HEK293 (cell line): ENCODE measurements around the gene EFNB1.
A peak's percentile ranks its signal among the peaks of the same experiment; 100 is the strongest.

Experiments used
- CTCF ChIA-PET: fragments of 350-600 bp; formaldehyde crosslinking; extraction: SDS; loops from one replicate; lab custom pipeline; 2021; ENCODE audit warnings: antibody characterized with exemption; lab: Yijun Ruan, JAX
- POLR2A ChIA-PET: fragments of 300-600 bp; formaldehyde crosslinking; extraction: SDS; loops from one replicate; lab custom pipeline; 2020; ENCODE audit warnings: antibody characterized with exemption, inconsistent platforms; lab: Yijun Ruan, JAX
- H3K27ac ChIP-seq: fragments of 200-500 bp; sonication (Bioruptor generic); 2 replicates; pipeline ENCODE4 v1.5.1; 2014; ENCODE audit warnings: low read depth, low read length, control low read depth, inconsistent platforms; ENCODE audit errors: extremely low read depth
- H3K36me3 ChIP-seq, 2 experiments: fragments of 200-500 bp in 1 of 2; sonication (Bioruptor generic) in 1 of 2; 1 replicate in 1 of 2; 2 replicates in 1 of 2; pipeline ENCODE4 v1.5.1; 2014 to 2017; ENCODE audit warnings: inconsistent platforms in 2 of 2, low read length in 2 of 2; ENCODE audit not compliant: control insufficient read depth in 2 of 2, insufficient read depth in 1 of 2
- H3K4me1 ChIP-seq: fragments of 200-500 bp; sonication (Bioruptor generic); 2 replicates; pipeline ENCODE4 v1.5.1; 2014; ENCODE audit warnings: mild to moderate bottlenecking, low read length, inconsistent platforms; ENCODE audit not compliant: control insufficient read depth, insufficient read depth
- H3K4me3 ChIP-seq: 2 replicates; pipeline ENCODE4 v1.5.1; 2011; ENCODE audit warnings: low read depth, mild to moderate bottlenecking, control low read depth, low read length, moderate library complexity
- H3K9me3 ChIP-seq: fragments of 200-500 bp; sonication (Bioruptor generic); 2 replicates; pipeline ENCODE4 v1.5.1; 2014; ENCODE audit warnings: low read depth, low read length, inconsistent platforms; ENCODE audit not compliant: control insufficient read depth, insufficient read depth
- GLI4 ChIP-seq: fragments of 450-650 bp; formaldehyde crosslinking; IDR thresholded peaks from 2 replicates; pipeline ENCODE4 v1.5.1; 2016; ENCODE audit warnings: missing biosample characterization, missing genetic modification characterization
- GLIS1 ChIP-seq: fragments of 450-650 bp; formaldehyde crosslinking; IDR thresholded peaks from 2 replicates; pipeline ENCODE4 v1.5.1; 2016; ENCODE audit warnings: missing biosample characterization, missing genetic modification characterization
- PATZ1 ChIP-seq: fragments of 450-650 bp; formaldehyde crosslinking; IDR thresholded peaks from 2 replicates; pipeline ENCODE4 v1.5.1; 2016; ENCODE audit warnings: missing biosample characterization, missing genetic modification characterization
- SALL2 ChIP-seq: fragments of 450-650 bp; formaldehyde crosslinking; IDR thresholded peaks from 2 replicates; pipeline ENCODE4 v1.5.0; 2017; ENCODE audit warnings: missing biosample characterization, mild to moderate bottlenecking, missing genetic modification characterization, borderline replicate concordance
- ZBTB10 ChIP-seq: fragments of 450-650 bp; formaldehyde crosslinking; IDR thresholded peaks from 2 replicates; pipeline ENCODE4 v1.5.1; 2016; ENCODE audit warnings: missing biosample characterization, missing genetic modification characterization
- ZFP37 ChIP-seq: fragments of 450-650 bp; formaldehyde crosslinking; IDR thresholded peaks from 2 replicates; pipeline ENCODE4 v1.5.1; 2016; ENCODE audit warnings: missing biosample characterization, missing genetic modification characterization
- ZNF148 ChIP-seq: fragments of 450-650 bp; formaldehyde crosslinking; IDR thresholded peaks from 2 replicates; pipeline ENCODE4 v1.5.0; 2017; ENCODE audit warnings: missing biosample characterization, missing genetic modification characterization, borderline replicate concordance
- ZNF239 ChIP-seq: fragments of 450-650 bp; formaldehyde crosslinking; IDR thresholded peaks from 2 replicates; pipeline ENCODE4 v1.5.1; 2016; ENCODE audit warnings: missing biosample characterization, missing genetic modification characterization
- ZNF292 ChIP-seq: fragments of 450-650 bp; formaldehyde crosslinking; IDR thresholded peaks from 2 replicates; pipeline ENCODE4 v1.5.1; 2016; ENCODE audit warnings: low read depth, missing biosample characterization, missing genetic modification characterization, borderline replicate concordance
- ZNF391 ChIP-seq: fragments of 450-650 bp; formaldehyde crosslinking; IDR thresholded peaks from 2 replicates; pipeline ENCODE4 v1.5.1; 2016; ENCODE audit warnings: low read depth, missing biosample characterization, missing genetic modification characterization, borderline replicate concordance
- ZNF398 ChIP-seq: fragments of 450-650 bp; formaldehyde crosslinking; IDR thresholded peaks from 2 replicates; pipeline ENCODE4 v1.5.1; 2017; ENCODE audit warnings: missing biosample characterization, missing genetic modification characterization
- ZNF433 ChIP-seq: fragments of 450-650 bp; formaldehyde crosslinking; IDR thresholded peaks from 2 replicates; pipeline ENCODE4 v1.5.1; 2016; ENCODE audit warnings: missing biosample characterization, missing genetic modification characterization, low read depth
- ZNF514 ChIP-seq: fragments of 450-650 bp; formaldehyde crosslinking; IDR thresholded peaks from 2 replicates; pipeline ENCODE4 v1.5.1; 2016; ENCODE audit warnings: missing biosample characterization, missing genetic modification characterization
- ZNF626 ChIP-seq: fragments of 450-650 bp; sonication (Bioruptor Pico); formaldehyde crosslinking; IDR thresholded peaks from 2 replicates; pipeline ENCODE4 v1.5.1; 2018; ENCODE audit warnings: missing biosample characterization, missing genetic modification characterization, inconsistent platforms
- ZNF629 ChIP-seq: fragments of 450-650 bp; formaldehyde crosslinking; IDR thresholded peaks from 2 replicates; pipeline ENCODE4 v1.5.1; 2017; ENCODE audit warnings: missing biosample characterization, missing genetic modification characterization
- ZNF670 ChIP-seq: fragments of 450-650 bp; formaldehyde crosslinking; IDR thresholded peaks from 2 replicates; pipeline ENCODE4 v1.5.1; 2016; ENCODE audit warnings: missing biosample characterization, missing genetic modification characterization, low read depth
- ZNF677 ChIP-seq: fragments of 450-650 bp; IDR thresholded peaks from 2 replicates; pipeline ENCODE4 v1.5.0; 2018; ENCODE audit warnings: missing biosample characterization, mild to moderate bottlenecking, missing genetic modification characterization, moderate library complexity

Gene EFNB1

GRCh38 chrX:68832516-68833447 is 4.0 kb downstream of the EFNB1 start:
- Histone ChIP-seq H3K36me3 (peaks cover 0 to 22% of the 10 kb centered on the region in 2 experiments; a peak in 1 of 3 replicates), H3K4me1 (no peaks in the 10 kb centered on the region; the same call in 1 of the 2 replicates), H3K27ac (no peak overlapping the region), H3K4me3 (no peak overlapping the region), H3K9me3 (no peaks in the 10 kb centered on the region)
- ChIA-PET POLR2A (interaction anchor here (0.6 kb wide), 1 partner anchor 9 kb away, joined by 5 read pairs; no protein-coding TSS in a partner anchor), CTCF (interaction anchor here (5.8 kb wide), 1 partner anchor 389 kb away, joined by 137 read pairs; no protein-coding TSS in a partner anchor)
- TF ChIP-seq PATZ1: peak; percentile 35; the same call in 1 of the 2 replicates
- TF ChIP-seq ZNF239 (tag by site-specific recombination): no peak
- no peak for TF ChIP-seq ZNF677 (tag by site-specific recombination)
- no peak for TF ChIP-seq ZNF626 (tag by site-specific recombination)
- TF ChIP-seq ZBTB10: no peak
- TF ChIP-seq GLIS1 (tag by site-specific recombination): 0 out of 2 replicates have a peak, but pooled peaks have one; percentile 11
- no peak for TF ChIP-seq ZNF391
- no peak for TF ChIP-seq ZNF514 (tag by site-specific recombination)
- no peak for TF ChIP-seq SALL2 (tag by site-specific recombination)
- TF ChIP-seq ZFP37 (tag by site-specific recombination): no peak
- no peak for TF ChIP-seq ZNF670 (tag by site-specific recombination)
- TF ChIP-seq ZNF433 (tag by site-specific recombination): no peak
- no peak for TF ChIP-seq GLI4 (tag by site-specific recombination)
- no peak for TF ChIP-seq ZNF148 (tag by site-specific recombination)
- peak; percentile 22; the same call in 1 of the 2 replicates for TF ChIP-seq ZNF398 (tag by site-specific recombination)
- TF ChIP-seq ZNF629 (tag by site-specific recombination): no peak
- TF ChIP-seq ZNF292: no peak
- TF ChIP-seq, all 188 proteins: peak for 3
